Measurements from ENCODE around the gene UNC119B.

The UNC119B gene

DNA sequence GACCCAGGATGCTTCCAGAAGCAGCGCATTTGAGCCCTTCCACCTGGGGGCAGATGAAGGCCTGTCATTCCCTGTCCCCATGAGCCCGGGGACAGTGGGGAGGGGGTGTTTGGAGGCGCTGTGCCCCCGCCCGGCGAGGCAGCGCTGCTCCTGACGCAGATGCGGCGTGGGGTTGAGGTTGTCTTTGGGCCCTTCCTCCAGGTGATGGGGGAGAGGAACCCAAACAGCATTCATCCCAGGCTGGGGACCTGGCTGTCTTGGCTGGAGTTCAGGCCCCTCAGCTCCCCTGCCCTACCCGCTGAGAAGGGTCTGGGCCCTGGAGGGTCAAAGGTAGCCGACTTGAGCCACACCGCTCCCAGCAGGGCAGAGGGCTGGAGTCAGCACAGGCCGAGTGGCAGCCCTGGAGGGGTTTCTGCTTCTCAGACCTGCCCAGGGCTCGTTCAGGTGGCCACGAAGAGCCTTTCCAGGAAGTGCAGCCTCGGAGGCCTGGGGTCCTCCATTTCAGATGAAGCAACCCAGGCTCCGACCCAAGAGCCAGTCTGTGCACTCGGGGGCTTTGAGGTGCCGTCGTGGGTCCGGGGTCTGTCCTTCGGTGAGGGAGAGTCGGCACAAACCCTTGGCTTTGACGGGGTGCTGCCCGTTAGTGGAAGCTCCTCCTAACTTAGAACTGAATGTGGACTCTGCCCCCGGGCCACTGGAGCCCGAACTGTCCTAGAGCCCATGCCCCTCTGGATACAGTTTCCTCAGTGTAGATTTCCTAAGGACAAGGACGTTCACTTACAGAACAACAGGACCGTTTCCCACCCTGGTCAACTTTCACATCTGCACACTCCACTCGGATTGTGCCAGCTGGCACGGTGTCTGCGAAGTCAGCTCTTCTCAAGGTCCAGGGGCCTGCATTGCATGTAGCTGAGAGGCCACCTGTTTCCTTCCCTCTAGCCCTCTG, 31.5 kb downstream of the UNC119B start:
- no peak for DNase-seq

DNA sequence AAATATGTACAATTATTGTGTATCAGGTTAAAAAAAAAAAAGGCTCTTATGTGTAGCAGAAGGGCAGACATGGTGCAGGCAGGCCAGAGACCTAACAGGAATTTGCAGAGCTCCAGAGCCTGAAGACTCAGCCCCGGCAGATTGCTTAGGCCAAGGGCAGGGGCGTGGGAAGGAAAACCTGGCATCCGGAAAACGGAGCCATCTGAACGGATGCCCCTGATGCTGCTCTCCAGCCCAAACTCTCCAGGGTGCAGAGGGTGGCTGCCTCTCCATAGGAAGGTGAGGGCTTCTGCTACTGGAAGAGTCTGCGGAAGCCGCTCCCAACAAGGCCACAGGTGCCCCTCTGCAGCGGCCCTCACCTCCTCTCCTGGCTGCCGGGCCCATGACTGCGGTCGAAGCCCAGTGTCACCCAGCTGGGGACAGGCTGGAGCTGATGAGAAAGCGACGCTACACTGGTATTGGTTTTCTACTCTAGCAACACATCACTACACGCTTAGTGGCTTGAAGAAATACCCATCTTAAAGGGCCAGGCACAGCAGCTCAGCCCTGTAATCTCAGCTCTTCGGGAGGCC, 34.8 kb downstream of the UNC119B start:
- no peak for DNase-seq

DNA sequence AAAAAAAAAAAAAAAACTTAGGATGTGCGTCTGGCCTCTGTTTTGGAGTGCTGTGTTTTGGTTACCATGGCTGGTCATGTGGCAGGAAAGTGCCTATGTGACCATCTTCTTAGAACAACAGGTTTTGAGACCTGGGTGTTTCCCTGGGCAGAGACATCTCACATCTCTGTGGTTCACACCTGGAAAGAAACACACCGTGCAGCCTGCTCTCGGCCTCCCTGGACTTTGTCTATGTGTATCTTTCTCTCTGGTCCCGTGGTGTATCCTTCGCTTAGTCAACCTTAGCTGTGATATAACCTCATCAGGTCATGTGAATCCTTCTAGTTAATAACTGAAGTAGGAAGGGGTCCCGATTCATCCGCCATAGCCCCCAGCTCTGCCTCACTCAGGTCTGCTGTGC, 38.0 kb downstream of the UNC119B start:
- DNase-seq = no peak

DNA sequence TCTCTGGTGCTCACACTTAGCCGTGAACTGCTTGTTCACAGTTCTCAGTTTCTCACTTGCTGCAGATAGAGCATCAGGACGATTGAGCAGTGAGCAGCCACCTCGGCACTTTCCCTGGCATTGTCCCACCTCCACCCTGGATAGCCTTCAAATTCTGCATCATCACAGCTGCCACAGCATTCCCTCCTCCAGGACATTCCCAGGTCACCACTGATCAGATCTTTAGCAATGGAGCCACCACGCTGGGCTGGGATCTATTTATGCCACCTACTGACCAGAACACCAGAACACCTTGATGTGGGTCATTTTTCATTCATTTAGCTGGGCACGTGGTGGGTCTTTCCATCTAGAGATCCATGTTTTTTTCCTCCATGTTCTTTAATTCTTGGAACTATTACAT, 39.0 kb downstream of the UNC119B start:
- DNase-seq = no peak

DNA sequence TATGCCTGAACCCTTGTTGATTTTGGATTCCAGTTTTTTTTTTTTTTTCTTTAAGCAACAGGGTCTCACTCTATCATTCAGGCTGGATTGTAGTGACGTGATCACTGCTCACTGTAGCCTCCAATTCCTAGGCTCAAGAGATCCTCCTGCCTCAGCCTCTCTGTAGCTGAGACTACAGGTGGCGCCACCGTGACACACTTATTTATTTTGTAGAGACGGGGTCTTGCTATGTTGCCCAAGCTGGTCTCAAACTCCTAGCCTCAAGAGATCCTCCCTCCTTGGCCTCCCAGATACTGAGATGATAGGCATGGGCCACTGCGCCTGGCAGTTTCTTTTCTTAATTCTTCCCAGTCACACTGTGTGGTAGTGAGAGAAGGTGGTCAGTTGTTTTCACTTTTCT, 40.5 kb downstream of the UNC119B start:
- DNase-seq = no peak

DNA sequence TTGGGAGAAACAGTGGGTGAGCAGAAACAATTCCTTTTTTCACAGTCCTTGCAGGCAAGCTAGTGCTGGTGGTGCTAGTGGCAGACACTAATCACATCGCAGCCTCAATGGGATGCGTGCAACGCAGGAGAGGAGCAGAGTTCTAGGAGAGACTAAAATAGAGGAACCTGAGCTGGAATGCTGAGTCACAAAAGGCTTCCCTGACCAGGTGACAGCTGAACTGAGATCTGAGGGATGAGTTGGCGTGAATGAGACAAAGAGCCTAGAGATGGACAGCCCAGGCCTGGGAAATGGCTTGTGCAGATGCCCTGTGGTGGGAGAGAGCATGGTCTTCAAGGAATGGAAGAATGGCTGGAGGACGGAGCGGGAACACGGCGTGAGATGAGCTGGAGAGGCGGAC, 41.1 kb downstream of the UNC119B start:
- DNase-seq = no peak

DNA sequence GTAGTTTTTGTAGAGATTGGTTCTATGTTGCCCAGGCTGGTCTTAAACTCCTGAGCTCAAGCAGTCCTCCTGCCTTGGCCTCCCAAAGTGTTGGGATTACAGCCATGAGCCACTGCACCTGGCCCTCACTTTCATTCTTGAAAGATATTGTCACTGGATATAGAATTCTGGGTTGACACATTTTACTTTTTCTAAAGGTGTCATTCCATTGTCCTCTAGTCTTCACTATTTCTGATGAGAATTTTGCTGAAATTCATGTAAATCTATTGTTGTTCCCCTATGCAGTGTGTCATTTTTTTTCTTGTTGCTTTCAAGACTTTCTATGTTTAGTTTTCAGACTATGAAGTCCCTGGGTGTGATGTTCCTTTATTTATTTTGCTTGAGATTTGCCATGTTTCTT, 44.5 kb downstream of the UNC119B start:
- no peak for DNase-seq

DNA sequence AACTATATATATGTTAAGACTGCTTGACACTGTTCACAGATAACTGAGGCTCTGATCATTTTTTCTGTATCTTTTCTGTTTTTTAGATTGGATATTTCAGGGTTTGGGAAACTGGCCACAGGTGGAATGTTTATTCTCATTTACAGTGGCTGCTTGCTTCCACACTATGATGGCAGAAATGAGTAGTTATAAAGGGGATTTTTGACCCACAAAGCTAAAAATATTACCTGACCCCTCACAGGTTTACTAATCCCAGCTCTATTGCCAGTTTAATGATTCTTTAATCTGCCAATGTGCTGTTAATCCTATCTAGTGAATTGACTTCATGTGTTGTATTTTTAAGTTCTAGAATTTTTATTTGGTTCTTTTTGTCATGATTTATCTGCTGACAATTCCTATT, 45.0 kb downstream of the UNC119B start:
- DNase-seq = no peak

DNA sequence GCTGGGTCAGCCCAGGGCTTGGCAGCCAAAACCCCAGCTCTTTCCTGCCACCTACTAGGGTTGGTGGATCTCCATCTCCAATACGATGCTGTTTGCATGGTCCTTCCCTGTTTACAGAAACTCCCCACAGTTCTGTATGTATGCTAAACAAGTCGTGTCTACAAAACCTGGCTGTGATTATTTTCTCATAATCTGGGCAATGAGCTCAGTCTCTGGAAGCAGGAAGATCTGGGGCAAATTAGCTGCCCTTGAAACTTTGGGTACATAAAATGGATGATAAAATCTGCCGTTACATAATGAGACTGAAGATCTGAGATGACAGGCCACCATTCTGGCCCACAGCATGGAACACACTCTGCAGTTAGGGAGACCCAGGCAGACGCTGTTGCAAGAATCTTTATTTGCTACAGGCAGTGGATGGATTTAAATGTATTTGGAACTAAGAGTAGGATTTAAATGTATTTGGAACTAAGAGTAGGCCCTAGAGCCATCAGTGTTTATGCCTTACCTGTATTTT, 47.0 kb downstream of the UNC119B start:
- no peak for DNase-seq

DNA sequence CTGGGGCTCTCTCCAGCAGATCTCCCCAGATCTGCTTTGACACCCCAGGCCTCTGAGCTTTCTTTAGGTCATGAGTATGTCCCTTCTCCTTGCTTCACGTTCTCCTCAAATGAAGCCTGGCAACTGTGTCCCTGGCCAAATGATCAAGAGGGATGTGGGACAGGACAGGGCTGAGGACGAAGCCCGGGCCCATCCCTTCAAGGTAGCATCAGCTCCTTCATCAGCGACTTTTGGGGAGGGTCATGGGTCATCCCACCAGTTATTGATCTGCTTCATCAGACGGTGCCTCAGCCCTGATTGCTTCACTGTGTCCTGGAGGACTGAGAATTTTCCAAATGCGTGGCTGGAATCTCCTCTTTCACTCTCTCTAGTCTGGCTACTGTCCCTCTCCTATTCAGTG, 47.7 kb downstream of the UNC119B start:
- no peak for DNase-seq

DNA sequence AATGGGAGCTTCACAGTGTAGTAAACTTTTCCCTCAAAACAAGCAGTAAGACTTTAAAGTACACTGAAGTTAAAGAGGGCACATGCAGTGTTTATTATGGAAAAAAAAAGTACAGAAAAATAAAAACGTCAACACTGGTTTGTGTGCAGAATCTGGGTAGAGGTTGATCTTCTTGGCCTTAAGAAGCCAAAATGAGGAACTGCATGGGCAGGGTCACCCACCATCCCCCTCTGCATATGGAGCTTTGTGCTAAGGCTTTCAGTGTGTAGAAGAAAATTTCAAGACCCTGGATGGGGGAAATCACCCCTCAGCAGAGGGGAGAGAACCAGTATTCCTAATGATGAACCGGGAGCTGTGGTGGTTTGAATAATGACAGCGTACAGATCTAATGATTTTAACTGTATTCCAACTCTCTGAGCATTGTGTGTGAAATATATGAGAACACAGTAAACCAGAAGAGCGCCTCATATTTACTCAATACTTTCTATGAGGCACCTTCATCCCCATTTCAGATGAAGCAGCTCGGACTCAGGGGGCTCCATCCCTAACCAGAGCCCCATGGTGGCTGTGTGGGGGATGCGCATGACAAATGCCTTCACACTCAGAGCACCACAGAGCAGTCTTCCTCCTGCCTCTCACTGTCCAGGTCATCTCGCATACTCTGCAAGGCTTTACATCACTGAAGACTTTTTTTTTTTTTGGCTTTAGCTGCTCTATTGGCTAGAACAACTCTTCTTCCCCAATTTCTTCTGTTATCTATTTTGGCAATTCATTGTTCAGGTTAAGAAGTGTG, 48.7 kb downstream of the UNC119B start:
- DNase-seq = no peak

DNA sequence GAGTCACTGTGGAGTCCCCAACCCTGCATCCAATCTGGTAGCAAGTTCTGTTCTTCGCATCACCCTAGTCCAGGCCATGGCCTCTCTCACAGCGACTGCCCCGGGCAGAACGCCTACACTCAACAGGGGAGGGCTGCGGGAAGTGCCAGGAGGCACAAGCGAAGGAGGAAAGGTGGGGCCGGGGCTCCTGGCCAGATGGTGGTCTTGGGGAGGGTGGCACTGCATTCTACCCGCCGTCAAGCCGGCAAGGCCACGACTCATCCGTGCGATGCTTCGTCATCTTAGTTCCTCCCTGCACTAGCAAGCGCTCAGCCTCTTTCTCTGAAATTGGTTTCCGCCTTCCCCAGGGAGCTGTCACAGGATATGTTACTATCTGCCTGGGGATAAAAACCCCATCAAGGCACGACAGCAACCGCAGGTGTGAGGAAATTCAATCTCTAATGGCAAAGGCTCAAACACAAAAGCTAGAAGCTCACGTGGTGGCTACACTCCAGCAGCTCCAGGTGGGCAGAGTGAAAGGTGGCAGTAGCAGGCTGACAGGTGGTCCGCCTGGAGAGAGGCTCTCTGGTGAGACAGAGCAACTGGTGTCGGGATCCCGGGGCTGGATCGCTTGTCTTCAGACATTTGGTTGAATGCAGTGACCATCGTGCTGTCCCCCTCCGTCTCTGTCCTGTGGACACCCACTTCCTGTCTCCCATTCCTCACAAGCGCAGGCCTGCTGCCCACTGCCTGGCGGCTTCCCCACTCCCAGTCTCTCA, 49.5 kb downstream of the UNC119B start:
- no peak for DNase-seq

DNA sequence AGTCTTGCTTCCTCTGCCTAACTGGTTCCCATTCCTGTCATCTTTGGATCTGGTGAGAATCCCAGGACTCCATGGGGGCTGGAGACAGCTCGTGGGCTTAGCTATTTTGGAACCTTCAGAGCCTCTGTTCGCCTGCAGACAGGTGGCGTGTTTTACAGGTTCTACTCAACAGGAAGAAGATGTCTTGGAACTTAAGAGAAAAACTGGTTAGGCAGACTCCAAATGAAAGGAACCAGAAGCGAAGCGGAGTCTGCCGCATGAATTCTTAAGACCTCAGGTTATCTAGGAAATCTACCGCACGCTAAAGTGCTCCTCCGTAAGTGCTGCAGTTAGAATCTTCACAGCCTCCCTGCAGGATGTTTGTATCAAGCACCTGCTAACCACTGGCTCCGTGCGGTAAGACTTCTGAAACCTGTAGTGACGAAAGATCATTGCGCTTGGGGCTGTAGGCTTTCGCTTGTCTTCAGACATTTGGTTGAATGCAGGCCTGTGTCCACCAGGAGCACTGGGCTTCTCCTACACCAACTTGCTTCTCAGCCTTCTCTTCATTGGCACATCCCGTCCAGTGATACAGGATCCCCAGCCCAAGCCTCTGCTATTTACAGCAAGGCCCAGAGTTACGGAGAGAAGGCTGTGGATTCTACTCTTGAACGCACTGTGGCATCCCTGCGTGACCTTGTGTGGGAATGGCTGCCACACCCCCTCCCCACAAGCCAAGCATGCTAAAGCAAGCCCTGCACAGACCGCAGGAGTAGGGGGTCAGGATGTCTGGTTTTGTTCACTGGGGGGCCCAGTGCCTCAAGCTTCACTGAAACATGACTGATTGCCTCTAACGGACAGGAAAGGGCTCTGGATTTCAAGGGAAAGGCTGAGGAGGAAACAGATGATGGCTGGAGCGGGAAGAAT, 50.3 kb downstream of the UNC119B start:
- peak; percentile 57 for DNase-seq

DNA sequence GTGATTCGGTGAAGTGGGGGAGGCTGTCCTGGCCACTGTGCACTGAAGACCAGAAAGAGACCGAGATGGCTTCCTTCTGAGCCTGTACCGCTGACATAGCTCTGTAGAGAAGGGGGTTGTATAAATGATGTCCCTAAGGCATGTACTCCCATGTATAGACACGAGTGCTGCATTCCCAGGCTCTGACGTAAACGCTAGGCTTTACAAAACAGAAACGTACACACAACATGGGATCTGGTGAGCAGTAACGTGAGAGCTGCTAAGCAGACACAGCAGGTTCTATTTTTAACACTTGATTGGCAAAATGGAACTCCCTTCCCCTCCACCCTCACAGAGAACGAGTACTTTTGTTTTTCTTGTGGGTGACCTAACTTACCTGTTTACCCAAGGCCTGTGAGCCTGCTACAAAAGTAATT, 51.3 kb downstream of the UNC119B start:
- DNase-seq = no peak

DNA sequence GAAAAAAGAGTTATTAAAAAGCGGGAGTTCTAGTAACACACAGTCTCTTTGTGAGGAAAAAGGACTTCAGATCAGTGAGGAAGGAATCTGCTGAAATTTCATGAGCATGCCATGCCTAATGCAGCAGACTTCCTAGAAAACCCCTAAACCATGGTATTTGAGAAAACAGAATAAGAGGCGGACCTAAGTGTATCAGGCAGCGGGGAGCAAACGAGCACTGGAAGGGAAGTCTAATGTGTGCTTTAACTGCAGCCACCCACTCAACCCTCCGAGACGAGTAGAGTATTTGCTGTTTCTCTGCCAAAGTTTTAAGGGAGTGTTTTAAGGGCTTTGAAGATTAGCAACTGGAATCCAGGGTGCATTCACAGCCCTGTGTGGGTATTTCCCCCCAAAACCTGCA, 51.8 kb downstream of the UNC119B start:
- no peak for DNase-seq

DNA sequence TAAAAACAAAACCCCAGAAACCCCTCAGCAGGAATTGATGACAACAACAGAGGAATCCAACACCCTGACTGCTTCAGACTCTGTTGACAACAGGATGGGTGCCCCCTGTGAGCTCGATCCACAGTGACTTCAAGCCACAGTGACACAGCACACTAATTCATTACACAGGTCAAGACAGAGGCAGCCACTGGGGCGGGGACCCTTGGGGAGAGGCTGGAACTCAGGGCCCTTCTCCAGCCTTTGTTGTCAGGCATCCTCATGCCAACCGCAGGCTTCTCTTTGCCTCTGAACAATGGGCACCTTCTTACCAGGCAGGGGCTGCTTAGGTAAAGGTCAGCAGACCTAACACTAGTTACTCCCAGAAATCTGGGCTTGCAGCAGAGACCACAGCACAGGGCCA, 53.0 kb downstream of the UNC119B start:
- no peak for DNase-seq

DNA sequence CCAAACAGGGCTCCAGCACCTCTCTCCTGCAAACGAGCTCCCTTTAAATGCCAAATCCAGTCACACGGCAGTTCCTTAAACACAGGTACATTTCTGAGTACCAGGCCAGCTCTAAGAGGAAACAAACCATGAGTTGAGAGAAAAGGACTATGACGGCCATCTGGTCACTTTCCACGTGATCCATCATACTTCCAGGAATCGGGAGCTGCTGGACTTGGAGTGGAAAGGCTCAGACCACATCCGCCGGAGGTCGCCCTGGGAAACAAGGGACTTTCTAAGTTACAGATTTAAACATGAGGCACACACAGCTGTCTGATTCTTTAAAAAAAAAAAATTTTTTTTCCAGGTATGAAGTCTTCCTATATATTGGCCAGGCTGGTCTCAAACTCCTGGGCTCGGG, 54.6 kb downstream of the UNC119B start:
- no peak for DNase-seq

DNA sequence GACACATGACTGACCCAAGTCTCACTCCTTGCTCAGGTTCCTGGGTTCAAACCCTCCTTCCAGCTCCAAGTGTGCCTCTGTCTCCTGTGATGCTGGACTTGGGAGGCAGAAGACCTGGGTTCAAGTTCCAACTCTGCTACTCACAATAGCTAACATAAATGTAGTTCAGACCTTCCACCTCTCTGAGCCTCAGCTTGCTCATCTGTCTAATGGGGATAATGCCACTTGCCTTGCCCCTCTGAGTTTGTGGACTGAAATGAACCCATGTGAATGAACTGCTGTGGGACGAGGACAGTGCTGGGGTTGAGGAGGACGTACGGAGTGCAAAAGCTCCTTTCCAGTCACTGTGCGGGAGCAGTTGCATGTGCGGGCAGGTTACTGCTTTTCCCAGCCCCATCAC, 56.3 kb downstream of the UNC119B start:
- no peak for DNase-seq

DNA sequence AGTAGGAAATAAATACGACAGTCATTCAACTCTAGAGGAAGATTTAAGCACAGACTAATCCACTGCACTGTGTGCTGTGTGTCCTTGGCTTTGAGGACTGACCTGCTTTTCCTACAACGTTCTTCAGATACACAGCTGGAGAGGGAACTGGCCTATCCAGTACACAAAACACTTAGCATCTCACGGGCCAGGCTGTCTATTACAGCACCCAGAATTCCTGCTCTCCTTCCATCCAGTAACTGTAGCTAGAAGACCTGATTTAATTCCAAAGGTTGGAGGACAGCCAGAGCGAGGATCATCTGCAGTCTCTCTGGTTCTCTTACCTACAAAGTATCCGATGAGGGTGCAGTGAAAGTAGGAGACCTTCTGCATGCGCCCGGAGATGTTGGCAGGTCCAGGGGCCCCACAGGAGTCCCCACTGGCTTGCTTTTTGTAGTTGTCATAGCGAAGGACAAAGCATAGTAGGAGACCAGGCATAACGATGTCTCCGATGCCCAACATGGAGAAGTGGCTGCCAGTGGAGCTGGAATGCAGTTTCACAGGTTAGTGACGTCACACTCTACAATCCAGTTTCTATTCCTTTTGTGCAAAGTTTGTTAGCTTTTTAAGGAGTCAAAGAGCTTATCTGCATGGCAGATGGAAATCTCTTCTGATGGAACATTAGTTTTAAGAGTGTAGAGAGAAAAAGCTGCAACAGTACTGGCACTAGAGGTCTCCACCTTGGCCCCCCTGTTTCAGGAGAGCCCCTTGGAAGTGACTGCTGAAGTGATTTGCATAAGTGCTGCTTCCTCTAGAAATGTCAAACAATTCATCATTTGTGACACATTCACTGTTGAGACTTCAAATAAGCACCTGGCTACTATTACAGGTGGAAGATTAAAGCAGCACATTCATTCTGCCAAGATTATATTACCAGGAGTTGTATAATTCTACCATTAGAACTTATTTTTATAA, 57.1 kb downstream of the UNC119B start:
- DNase-seq = no peak

DNA sequence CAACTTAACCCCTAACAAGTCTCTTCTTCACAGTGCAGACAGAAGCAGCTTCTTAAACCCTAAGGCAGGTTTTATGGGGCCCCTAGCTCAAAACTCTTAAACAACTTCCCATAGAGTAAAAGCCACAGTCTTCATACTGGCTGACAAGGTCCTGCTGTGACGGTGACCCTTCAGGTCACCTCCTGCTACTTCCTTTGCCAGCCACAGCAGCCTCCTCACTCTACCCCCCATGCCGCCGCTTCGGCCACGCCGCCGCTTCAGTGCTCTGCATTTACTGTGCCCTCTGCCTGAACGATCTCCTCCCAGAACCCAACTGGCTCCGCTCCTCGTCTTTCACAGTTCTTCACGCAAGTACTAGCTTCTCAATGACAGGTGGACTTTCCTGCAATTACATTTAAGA, 60.8 kb downstream of the UNC119B start:
- DNase-seq = no peak
